SU-DHL-6 (cell line): Measurements from ENCODE around the gene RGCC.

ENCODE experiments used
- EZH2phosphoT487 ChIP-seq: fragments of 200-600 bp; sonication (generic), shearing (Covaris generic); conservative IDR thresholded peaks from 2 replicates; pipeline ENCODE4 v1.6.1; 2018; ENCODE audit warnings: mild to moderate bottlenecking, antibody characterized with exemption, low read length, moderate library complexity, mixed read lengths
- TF ChIP-seq, protein P1 (sequence below): fragments of 200-600 bp; sonication (generic); IDR thresholded peaks from one replicate; pipeline ENCODE4 v1.5.1; 2017; ENCODE audit warnings: antibody characterized with exemption, mild to moderate bottlenecking, low read length, moderate library complexity; ENCODE audit not compliant: insufficient read depth, poor library complexity, severe bottlenecking

DNA sequence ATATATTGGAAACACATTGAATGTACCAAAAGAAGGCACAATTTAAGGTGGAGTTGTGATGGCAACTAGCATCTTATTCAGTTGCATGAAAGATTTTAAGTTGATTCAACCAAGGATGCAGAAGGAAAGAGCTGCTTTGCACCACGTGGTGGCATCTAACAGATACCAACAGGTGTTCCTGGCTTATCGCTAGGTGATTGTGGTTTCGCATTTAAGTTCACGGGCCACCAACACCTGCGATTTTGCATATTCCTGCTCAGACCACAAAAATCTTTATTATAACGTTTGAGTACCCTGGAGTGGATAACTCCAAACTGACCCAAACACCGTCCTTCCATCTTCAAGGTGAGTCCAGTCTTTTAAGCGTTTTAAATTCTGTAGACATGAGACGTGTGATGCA lies 45.3 kb downstream of the RGCC start:
- TF ChIP-seq, protein P1, sequence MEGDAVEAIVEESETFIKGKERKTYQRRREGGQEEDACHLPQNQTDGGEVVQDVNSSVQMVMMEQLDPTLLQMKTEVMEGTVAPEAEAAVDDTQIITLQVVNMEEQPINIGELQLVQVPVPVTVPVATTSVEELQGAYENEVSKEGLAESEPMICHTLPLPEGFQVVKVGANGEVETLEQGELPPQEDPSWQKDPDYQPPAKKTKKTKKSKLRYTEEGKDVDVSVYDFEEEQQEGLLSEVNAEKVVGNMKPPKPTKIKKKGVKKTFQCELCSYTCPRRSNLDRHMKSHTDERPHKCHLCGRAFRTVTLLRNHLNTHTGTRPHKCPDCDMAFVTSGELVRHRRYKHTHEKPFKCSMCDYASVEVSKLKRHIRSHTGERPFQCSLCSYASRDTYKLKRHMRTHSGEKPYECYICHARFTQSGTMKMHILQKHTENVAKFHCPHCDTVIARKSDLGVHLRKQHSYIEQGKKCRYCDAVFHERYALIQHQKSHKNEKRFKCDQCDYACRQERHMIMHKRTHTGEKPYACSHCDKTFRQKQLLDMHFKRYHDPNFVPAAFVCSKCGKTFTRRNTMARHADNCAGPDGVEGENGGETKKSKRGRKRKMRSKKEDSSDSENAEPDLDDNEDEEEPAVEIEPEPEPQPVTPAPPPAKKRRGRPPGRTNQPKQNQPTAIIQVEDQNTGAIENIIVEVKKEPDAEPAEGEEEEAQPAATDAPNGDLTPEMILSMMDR, result no peak
- TF ChIP-seq EZH2phosphoT487, result no peak
